Liver (tissue), 9 donors: ENCODE measurements around the gene CS. TPM values are rescaled to one million over a fixed set of nuclear protein-coding genes. Genes with fewer than 3 reads are reported as not detected.

ENCODE experiments used
- DNase-seq: peaks from one replicate; pipeline ENCODE4 v3.0.0-alpha.2; 2017; ENCODE audit warnings: low spot score
- H3K27ac ChIP-seq, 2 donors: one replicate each; pipeline ENCODE4 v1.7.0; 2013; ENCODE audit warnings: inconsistent platforms in 2 of 2, low read length in 2 of 2, control low read depth in 1 of 2, low read depth in 1 of 2, mild to moderate bottlenecking in 1 of 2
- H3K27me3 ChIP-seq, 4 donors: one replicate each; pipeline versions ENCODE4 v1.6.1 to v1.7.0; 2013; ENCODE audit warnings: low read length in 3 of 4, inconsistent platforms in 1 of 4, mild to moderate bottlenecking in 1 of 4, moderate library complexity in 1 of 4; ENCODE audit not compliant: control insufficient read depth in 4 of 4, insufficient read depth in 4 of 4
- H3K36me3 ChIP-seq, 4 donors: one replicate each; pipeline versions ENCODE4 v1.6.1 to v1.7.0; 2013; ENCODE audit warnings: low read length in 3 of 4, mild to moderate bottlenecking in 3 of 4, low read depth in 1 of 4, moderate library complexity in 1 of 4; ENCODE audit not compliant: control insufficient read depth in 4 of 4, insufficient read depth in 3 of 4
- H3K4me1 ChIP-seq, 4 donors: one replicate each; pipeline versions ENCODE4 v1.6.1 to v1.7.0; 2013; ENCODE audit warnings: low read length in 3 of 4, mild to moderate bottlenecking in 3 of 4, moderate library complexity in 1 of 4; ENCODE audit not compliant: control insufficient read depth in 4 of 4, insufficient read depth in 4 of 4
- H3K4me3 ChIP-seq, 3 donors: one replicate each; pipeline versions ENCODE4 v1.6.1 to v1.7.0; 2013; ENCODE audit warnings: low read length in 3 of 3, control low read depth in 1 of 3, low read depth in 1 of 3, mild to moderate bottlenecking in 1 of 3
- H3K9ac ChIP-seq, 2 donors: one replicate each; pipeline ENCODE4 v1.7.0; 2013; ENCODE audit warnings: low read length in 2 of 2, mild to moderate bottlenecking in 2 of 2, moderate library complexity in 2 of 2, control low read depth in 1 of 2, low read depth in 1 of 2
- H3K9me3 ChIP-seq, 4 donors: one replicate each; pipeline versions ENCODE4 v1.6.1 to v1.7.0; 2013; ENCODE audit warnings: low read length in 3 of 4; ENCODE audit not compliant: control insufficient read depth in 4 of 4
- FOXA1 ChIP-seq: IDR thresholded peaks from 2 replicates; pipeline ENCODE4 v1.6.1; 2016; ENCODE audit warnings: antibody characterized with exemption
- FOXA2 ChIP-seq: IDR thresholded peaks from 2 replicates; pipeline ENCODE4 v1.6.1; 2016; ENCODE audit warnings: antibody characterized with exemption
- GABPA ChIP-seq, 2 donors: IDR thresholded peaks in 1 of 2; conservative IDR thresholded peaks in 1 of 2; 2 replicates each; pipeline ENCODE4 v1.6.1; 2016; ENCODE audit warnings: antibody characterized with exemption in 2 of 2, mild to moderate bottlenecking in 1 of 2, moderate library complexity in 1 of 2
- HNF4A ChIP-seq, 2 donors: conservative IDR thresholded peaks; 2 replicates each; pipeline ENCODE4 v1.6.1; 2016; ENCODE audit warnings: antibody characterized with exemption in 2 of 2, mild to moderate bottlenecking in 2 of 2
- HNF4G ChIP-seq: IDR thresholded peaks from 2 replicates; pipeline ENCODE4 v1.6.1; 2016; ENCODE audit warnings: antibody characterized with exemption
- JUND ChIP-seq, 2 donors: IDR thresholded peaks; 2 replicates each; pipeline ENCODE4 v1.6.1; 2016; ENCODE audit warnings: antibody characterized with exemption in 2 of 2
- NR2F2 ChIP-seq: IDR thresholded peaks from 2 replicates; pipeline ENCODE4 v1.6.1; 2016; ENCODE audit warnings: antibody characterized with exemption
- RXRA ChIP-seq, 2 donors: IDR thresholded peaks; 2 replicates each; pipeline ENCODE4 v1.6.1; 2017 to 2018; ENCODE audit warnings: antibody characterized with exemption in 2 of 2, mild to moderate bottlenecking in 1 of 2
- TAF1 ChIP-seq: conservative IDR thresholded peaks from 2 replicates; pipeline ENCODE4 v1.6.1; 2016; ENCODE audit warnings: antibody characterized with exemption, mild to moderate bottlenecking
- YY1 ChIP-seq: IDR thresholded peaks from 2 replicates; pipeline ENCODE4 v1.6.1; 2016; ENCODE audit warnings: antibody characterized with exemption, mild to moderate bottlenecking
- WGBS: extraction: QIAGEN DNeasy Blood & Tissue Kit; methylation state at CpG from one replicate; pipeline ENCODE4 v1.1.7; 2013; 5-methylcytosine and 5-hydroxymethylcytosine counted together
- polyA plus RNA-seq, 2 donors: library from polyadenylated mRNA; stranded (reverse) in 1 of 2; unstranded in 1 of 2; fragments of 200-250 nt in 1 of 2; fragments of >200 nt in 1 of 2; fragmentation: Nextera tagmentation in 1 of 2; extraction: Ambion mirVana in 1 of 2; gene quantifications; one replicate each; pipeline versions ENCODE4 v1.2.1 to v1.2.3, GENCODE V29; 2013 to 2015
- total RNA-seq, 2 donors: library from RNA; depleted of rRNA; stranded (reverse); fragments of >200 nt; gene quantifications; one replicate each; pipeline ENCODE4 v1.2.3, GENCODE V29; 2014
- TF ChIP-seq, protein P1 (sequence below): fragments of 150-350 bp; IDR thresholded peaks from 2 replicates; pipeline ENCODE4 v1.5.1; 2017; ENCODE audit warnings: improper control_type of control experiment, low read depth, low read length; ENCODE audit not compliant: missing input control
- TF ChIP-seq, protein P2 (sequence below): IDR thresholded peaks from 2 replicates; pipeline ENCODE4 v1.6.1; 2016; ENCODE audit warnings: antibody characterized with exemption
- TF ChIP-seq, protein P3 (sequence below): IDR thresholded peaks from 2 replicates; pipeline ENCODE4 v1.6.1; 2016; ENCODE audit warnings: antibody characterized with exemption, mild to moderate bottlenecking
- TF ChIP-seq, protein P4 (sequence below): IDR thresholded peaks from 2 replicates; pipeline ENCODE4 v1.6.1; 2016; ENCODE audit warnings: antibody characterized with exemption
- TF ChIP-seq, protein P5 (sequence below): IDR thresholded peaks from 2 replicates; pipeline ENCODE4 v1.6.1; 2016; ENCODE audit warnings: antibody characterized with exemption
- donor health status: healthy.
- donor health status: healthy.
- donor health status: healthy.
- donor health status: healthy.
- donor health status: healthy.

CS gene
- total and polyA plus RNA-seq, 4 donors: 33.8 to 79.9 (median 47.5) TPM

GRCh38 chr12:56334490-56334793, 34.3 kb upstream of the CS start:
- Histone ChIP-seq H3K4me3 (peak overlapping the region; percentile 51 to 85 (median 81)), H3K27me3 (no peaks in the 10 kb centered on the region), H3K9ac (peak overlapping the region; percentile 69 to 89), H3K36me3 (no peaks in the 10 kb centered on the region), H3K27ac (peak overlapping the region; percentile 86 to 95), H3K9me3 (no peaks in the 10 kb centered on the region), H3K4me1 (peaks cover 2 to 17% (median 11%) of the 10 kb centered on the region in 4 donors)
- TF ChIP-seq JUND (IDR thresholded peaks at IDR 0.05): no peak
- TF ChIP-seq, protein P1, sequence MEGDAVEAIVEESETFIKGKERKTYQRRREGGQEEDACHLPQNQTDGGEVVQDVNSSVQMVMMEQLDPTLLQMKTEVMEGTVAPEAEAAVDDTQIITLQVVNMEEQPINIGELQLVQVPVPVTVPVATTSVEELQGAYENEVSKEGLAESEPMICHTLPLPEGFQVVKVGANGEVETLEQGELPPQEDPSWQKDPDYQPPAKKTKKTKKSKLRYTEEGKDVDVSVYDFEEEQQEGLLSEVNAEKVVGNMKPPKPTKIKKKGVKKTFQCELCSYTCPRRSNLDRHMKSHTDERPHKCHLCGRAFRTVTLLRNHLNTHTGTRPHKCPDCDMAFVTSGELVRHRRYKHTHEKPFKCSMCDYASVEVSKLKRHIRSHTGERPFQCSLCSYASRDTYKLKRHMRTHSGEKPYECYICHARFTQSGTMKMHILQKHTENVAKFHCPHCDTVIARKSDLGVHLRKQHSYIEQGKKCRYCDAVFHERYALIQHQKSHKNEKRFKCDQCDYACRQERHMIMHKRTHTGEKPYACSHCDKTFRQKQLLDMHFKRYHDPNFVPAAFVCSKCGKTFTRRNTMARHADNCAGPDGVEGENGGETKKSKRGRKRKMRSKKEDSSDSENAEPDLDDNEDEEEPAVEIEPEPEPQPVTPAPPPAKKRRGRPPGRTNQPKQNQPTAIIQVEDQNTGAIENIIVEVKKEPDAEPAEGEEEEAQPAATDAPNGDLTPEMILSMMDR: no peak
- TF ChIP-seq, protein P2, sequence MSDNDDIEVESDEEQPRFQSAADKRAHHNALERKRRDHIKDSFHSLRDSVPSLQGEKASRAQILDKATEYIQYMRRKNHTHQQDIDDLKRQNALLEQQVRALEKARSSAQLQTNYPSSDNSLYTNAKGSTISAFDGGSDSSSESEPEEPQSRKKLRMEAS: no peak
- no peak for TF ChIP-seq YY1
- no peak for TF ChIP-seq GABPA (IDR thresholded peaks at IDR 0.05 in 1 of 2, conservative IDR thresholded peaks at IDR 0.05 in 1 of 2)
- TF ChIP-seq, protein P3, sequence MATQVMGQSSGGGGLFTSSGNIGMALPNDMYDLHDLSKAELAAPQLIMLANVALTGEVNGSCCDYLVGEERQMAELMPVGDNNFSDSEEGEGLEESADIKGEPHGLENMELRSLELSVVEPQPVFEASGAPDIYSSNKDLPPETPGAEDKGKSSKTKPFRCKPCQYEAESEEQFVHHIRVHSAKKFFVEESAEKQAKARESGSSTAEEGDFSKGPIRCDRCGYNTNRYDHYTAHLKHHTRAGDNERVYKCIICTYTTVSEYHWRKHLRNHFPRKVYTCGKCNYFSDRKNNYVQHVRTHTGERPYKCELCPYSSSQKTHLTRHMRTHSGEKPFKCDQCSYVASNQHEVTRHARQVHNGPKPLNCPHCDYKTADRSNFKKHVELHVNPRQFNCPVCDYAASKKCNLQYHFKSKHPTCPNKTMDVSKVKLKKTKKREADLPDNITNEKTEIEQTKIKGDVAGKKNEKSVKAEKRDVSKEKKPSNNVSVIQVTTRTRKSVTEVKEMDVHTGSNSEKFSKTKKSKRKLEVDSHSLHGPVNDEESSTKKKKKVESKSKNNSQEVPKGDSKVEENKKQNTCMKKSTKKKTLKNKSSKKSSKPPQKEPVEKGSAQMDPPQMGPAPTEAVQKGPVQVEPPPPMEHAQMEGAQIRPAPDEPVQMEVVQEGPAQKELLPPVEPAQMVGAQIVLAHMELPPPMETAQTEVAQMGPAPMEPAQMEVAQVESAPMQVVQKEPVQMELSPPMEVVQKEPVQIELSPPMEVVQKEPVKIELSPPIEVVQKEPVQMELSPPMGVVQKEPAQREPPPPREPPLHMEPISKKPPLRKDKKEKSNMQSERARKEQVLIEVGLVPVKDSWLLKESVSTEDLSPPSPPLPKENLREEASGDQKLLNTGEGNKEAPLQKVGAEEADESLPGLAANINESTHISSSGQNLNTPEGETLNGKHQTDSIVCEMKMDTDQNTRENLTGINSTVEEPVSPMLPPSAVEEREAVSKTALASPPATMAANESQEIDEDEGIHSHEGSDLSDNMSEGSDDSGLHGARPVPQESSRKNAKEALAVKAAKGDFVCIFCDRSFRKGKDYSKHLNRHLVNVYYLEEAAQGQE: no peak
- TF ChIP-seq NR2F2: no peak
- TF ChIP-seq, protein P4, sequence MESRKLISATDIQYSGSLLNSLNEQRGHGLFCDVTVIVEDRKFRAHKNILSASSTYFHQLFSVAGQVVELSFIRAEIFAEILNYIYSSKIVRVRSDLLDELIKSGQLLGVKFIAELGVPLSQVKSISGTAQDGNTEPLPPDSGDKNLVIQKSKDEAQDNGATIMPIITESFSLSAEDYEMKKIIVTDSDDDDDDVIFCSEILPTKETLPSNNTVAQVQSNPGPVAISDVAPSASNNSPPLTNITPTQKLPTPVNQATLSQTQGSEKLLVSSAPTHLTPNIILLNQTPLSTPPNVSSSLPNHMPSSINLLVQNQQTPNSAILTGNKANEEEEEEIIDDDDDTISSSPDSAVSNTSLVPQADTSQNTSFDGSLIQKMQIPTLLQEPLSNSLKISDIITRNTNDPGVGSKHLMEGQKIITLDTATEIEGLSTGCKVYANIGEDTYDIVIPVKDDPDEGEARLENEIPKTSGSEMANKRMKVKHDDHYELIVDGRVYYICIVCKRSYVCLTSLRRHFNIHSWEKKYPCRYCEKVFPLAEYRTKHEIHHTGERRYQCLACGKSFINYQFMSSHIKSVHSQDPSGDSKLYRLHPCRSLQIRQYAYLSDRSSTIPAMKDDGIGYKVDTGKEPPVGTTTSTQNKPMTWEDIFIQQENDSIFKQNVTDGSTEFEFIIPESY: no peak
- TF ChIP-seq HNF4A (conservative IDR thresholded peaks at IDR 0.05): no peak
- TF ChIP-seq RXRA (IDR thresholded peaks at IDR 0.05): no peak
- TF ChIP-seq, protein P5, sequence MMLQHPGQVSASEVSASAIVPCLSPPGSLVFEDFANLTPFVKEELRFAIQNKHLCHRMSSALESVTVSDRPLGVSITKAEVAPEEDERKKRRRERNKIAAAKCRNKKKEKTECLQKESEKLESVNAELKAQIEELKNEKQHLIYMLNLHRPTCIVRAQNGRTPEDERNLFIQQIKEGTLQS: no peak
- 6% methylated on average over 6 of the region's 6 CpGs for WGBS
- DNase-seq: no peak

- Histone ChIP-seq H3K27me3 (no peaks in the 10 kb centered on the region), H3K36me3 (no peaks in the 10 kb centered on the region), H3K4me1 (peaks cover 2 to 17% (median 11%) of the 10 kb centered on the region in 4 donors), H3K9me3 (no peaks in the 10 kb centered on the region), H3K4me3 (peak within 1 kb of the TSS; percentile 51 to 85 (median 81)), H3K9ac (peak within 1 kb of the TSS; percentile 69 to 89), H3K27ac (peak within 1 kb of the TSS; percentile 86 to 95)
- peak; percentile 92 for DNase-seq
- under 1% methylated on average over 45 of the region's 45 CpGs for WGBS
- TF ChIP-seq, protein P3: peak; percentile 75
- TF ChIP-seq HNF4G (no peak), FOXA1 (no peak), YY1 (peak; percentile 86), TAF1 (peak; percentile 48), HNF4A (conservative IDR thresholded peaks at IDR 0.05) (peak in 1 of 2 donors; percentile 43), GABPA (IDR thresholded peaks at IDR 0.05 in 1 of 2, conservative IDR thresholded peaks at IDR 0.05 in 1 of 2) (peak; percentile 28 to 78), RXRA (IDR thresholded peaks at IDR 0.05) (peak; percentile 57 to 59), JUND (IDR thresholded peaks at IDR 0.05) (peak in 1 of 2 donors; percentile 24), FOXA2 (no peak)
- TF ChIP-seq, protein P1: peak; percentile 29
- TF ChIP-seq, protein P5: no peak
Observed at GRCh38 chr12:56333679-56334489, 33.8 kb upstream of the CS start, which contains the start of gene PAN2. Gene PAN2 (minus strand): TSS chr12:56334000. CDS start chr12:56333094, 906 bp downstream.
